Suprapubic skin (tissue), 4 donors: ENCODE data around the gene IPO5. TPM values are rescaled to one million over a fixed set of nuclear protein-coding genes. Genes with fewer than 3 reads are reported as not detected.
A peak's percentile ranks its signal among the peaks of the same experiment; 100 is the strongest.

ENCODE experiments used
- DNase-seq, 2 donors: peaks; one replicate each; pipeline ENCODE4 v3.0.0-alpha.2; 2019; ENCODE audit warnings: low spot score in 2 of 2
- H3K27ac ChIP-seq: fragments of 200-600 bp; sonication (generic); one replicate; pipeline ENCODE4 v1.5.1; 2019
- H3K27me3 ChIP-seq: fragments of 200-600 bp; sonication (generic); one replicate; pipeline ENCODE4 v1.5.1; 2019
- H3K36me3 ChIP-seq: fragments of 200-600 bp; sonication (generic); one replicate; pipeline ENCODE4 v1.5.1; 2019
- H3K4me1 ChIP-seq: fragments of 200-600 bp; sonication (generic); one replicate; pipeline ENCODE4 v1.5.1; 2019
- H3K4me3 ChIP-seq: fragments of 200-600 bp; sonication (generic); one replicate; pipeline ENCODE4 v1.5.1; 2019; ENCODE audit warnings: mild to moderate bottlenecking
- H3K9me3 ChIP-seq: fragments of 200-600 bp; sonication (generic); one replicate; pipeline ENCODE4 v1.5.1; 2019
- EP300 ChIP-seq: sonication (generic); formaldehyde crosslinking; IDR thresholded peaks from one replicate; pipeline ENCODE4 v1.6.1; 2017; ENCODE audit warnings: antibody characterized with exemption
- POLR2A ChIP-seq, 2 donors: fragments of 450-650 bp; IDR thresholded peaks; one replicate each; pipeline ENCODE4 v1.6.1; 2017; ENCODE audit warnings: antibody characterized with exemption in 2 of 2, mild to moderate bottlenecking in 2 of 2, moderate library complexity in 2 of 2
- POLR2AphosphoS5 ChIP-seq, 3 donors: sonication (generic); formaldehyde crosslinking; IDR thresholded peaks; one replicate each; pipeline ENCODE4 v1.6.1; 2017; ENCODE audit warnings: antibody characterized with exemption in 3 of 3
- WGBS: methylation state at CpG from one replicate; pipeline ENCODE4 v1.1.5; 2018; 5-methylcytosine and 5-hydroxymethylcytosine counted together
- total RNA-seq, 4 donors: library from RNA; depleted of rRNA; stranded (reverse); fragments of >200 nt; gene quantifications; one replicate each; pipeline ENCODE4 v1.1.0, GENCODE V29; 2016
- TF ChIP-seq, protein P1 (sequence below), 2 donors: fragments of 200-600 bp in 1 of 2; fragments of 450-650 bp in 1 of 2; sonication (generic) in 1 of 2; IDR thresholded peaks; one replicate each; pipeline ENCODE4 v1.5.1; 2016 to 2019; ENCODE audit warnings: antibody characterized with exemption in 2 of 2, mild to moderate bottlenecking in 1 of 2, moderate library complexity in 1 of 2

IPO5 gene
- total RNA-seq, 4 donors from 2014 or later, result 78.8 to 93.8 (median 82.4) TPM

DNA sequence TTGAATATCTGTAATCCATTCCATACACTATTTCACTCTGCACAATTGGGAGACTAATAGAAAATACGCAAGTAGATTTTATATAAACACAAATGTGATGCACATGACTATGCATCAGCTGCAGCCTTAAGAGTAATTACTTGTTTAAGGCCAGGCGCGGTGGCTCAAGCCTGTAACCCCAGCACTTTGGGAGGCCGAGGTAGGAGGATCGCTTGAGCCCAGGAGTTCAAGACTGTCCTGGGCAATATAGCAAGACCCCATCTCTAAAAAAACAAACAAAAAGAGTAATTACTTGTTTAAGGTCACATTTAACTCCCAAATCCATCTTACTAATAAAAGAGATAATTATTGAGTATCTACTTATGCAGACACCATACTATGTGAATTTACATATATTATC, 18.0 kb downstream of the IPO5 start:
- no peaks in the 10 kb centered on the region for H3K27me3 ChIP-seq
- no peak overlapping the region for H3K27ac ChIP-seq
- no peaks in the 10 kb centered on the region for H3K36me3 ChIP-seq
- H3K9me3 ChIP-seq, result no peaks in the 10 kb centered on the region
- TF ChIP-seq EP300 (no peak), POLR2A (IDR thresholded peaks at IDR 0.05) (no peak), POLR2AphosphoS5 (IDR thresholded peaks at IDR 0.05) (no peak)
- TF ChIP-seq, protein P1, sequence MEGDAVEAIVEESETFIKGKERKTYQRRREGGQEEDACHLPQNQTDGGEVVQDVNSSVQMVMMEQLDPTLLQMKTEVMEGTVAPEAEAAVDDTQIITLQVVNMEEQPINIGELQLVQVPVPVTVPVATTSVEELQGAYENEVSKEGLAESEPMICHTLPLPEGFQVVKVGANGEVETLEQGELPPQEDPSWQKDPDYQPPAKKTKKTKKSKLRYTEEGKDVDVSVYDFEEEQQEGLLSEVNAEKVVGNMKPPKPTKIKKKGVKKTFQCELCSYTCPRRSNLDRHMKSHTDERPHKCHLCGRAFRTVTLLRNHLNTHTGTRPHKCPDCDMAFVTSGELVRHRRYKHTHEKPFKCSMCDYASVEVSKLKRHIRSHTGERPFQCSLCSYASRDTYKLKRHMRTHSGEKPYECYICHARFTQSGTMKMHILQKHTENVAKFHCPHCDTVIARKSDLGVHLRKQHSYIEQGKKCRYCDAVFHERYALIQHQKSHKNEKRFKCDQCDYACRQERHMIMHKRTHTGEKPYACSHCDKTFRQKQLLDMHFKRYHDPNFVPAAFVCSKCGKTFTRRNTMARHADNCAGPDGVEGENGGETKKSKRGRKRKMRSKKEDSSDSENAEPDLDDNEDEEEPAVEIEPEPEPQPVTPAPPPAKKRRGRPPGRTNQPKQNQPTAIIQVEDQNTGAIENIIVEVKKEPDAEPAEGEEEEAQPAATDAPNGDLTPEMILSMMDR (IDR thresholded peaks at IDR 0.05), result no peak
- WGBS, result 96% methylated on average over 5 of the region's 5 CpGs
- DNase-seq, result no peak
- H3K4me1 ChIP-seq, result peaks cover 6% of the 10 kb centered on the region
- H3K4me3 ChIP-seq, result no peak overlapping the region

DNA sequence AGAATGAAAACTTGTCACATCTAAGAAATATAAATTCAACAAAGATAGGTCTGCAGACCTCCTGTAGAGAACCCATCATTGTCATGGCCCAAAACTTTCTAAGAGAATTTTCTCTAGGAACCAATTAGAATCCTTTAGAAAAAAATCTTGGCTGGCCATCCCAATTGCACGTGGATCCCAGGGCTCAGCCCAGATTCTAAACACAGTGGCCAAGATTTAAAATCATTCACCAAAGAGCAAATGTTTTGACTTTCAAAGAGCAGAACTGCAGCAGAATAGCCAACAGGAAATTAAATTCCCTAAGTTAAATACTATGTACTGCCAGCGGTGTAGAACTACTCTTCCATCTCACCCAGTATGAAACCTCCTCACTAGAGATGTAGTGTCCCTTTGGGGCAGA, 21.3 kb downstream of the IPO5 start:
- TF ChIP-seq EP300, result no peak
- no peak for TF ChIP-seq POLR2A (IDR thresholded peaks at IDR 0.05)
- H3K27me3 ChIP-seq, result no peaks in the 10 kb centered on the region
- no peaks in the 10 kb centered on the region for H3K9me3 ChIP-seq
- no peaks in the 10 kb centered on the region for H3K36me3 ChIP-seq
- H3K27ac ChIP-seq, result no peak overlapping the region
- no peak overlapping the region for H3K4me3 ChIP-seq
- no peak for DNase-seq
- 50% methylated on average over 2 of the region's 2 CpGs for WGBS
- H3K4me1 ChIP-seq, result peaks cover 27% of the 10 kb centered on the region

DNA sequence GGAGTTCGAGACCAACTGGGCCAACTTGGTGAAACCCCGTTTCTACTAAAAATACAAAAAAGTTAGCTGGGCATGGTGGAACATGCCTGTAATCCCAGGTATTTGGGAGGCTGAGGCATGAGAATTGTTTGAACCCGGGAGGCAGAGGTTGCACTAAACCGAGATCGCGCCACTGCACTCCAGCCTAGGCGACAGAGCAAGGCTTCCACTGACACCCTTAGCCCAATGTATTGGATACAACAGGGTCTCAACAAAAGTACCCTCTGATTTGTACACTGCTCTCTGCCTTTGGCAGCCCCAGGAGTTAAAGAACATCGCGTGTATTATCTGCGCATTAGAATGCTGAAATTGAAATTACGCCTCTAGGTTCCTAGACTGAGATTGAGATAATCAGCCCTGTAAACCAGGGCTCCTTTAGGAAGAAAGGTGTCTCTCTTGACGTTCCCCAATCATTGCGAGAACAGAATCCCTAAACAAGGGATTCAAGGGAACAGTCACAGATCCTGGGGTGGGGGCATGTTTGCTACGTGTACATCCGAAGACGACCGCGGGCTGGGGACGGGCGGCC, 21.9 kb downstream of the IPO5 start:
- H3K4me1 ChIP-seq, result peaks cover 27% of the 10 kb centered on the region
- peak overlapping the region; percentile 95 for H3K27ac ChIP-seq
- no peak for DNase-seq
- WGBS, result 10% methylated on average over 20 of the region's 20 CpGs
- H3K27me3 ChIP-seq, result no peaks in the 10 kb centered on the region
- no peaks in the 10 kb centered on the region for H3K9me3 ChIP-seq
- H3K4me3 ChIP-seq, result peak overlapping the region; percentile 94
- TF ChIP-seq, protein P1 (IDR thresholded peaks at IDR 0.05), result no peak
- no peak for TF ChIP-seq POLR2AphosphoS5 (IDR thresholded peaks at IDR 0.05)
- TF ChIP-seq EP300, result no peak
- no peak for TF ChIP-seq POLR2A (IDR thresholded peaks at IDR 0.05)
- H3K36me3 ChIP-seq, result no peaks in the 10 kb centered on the region

DNA sequence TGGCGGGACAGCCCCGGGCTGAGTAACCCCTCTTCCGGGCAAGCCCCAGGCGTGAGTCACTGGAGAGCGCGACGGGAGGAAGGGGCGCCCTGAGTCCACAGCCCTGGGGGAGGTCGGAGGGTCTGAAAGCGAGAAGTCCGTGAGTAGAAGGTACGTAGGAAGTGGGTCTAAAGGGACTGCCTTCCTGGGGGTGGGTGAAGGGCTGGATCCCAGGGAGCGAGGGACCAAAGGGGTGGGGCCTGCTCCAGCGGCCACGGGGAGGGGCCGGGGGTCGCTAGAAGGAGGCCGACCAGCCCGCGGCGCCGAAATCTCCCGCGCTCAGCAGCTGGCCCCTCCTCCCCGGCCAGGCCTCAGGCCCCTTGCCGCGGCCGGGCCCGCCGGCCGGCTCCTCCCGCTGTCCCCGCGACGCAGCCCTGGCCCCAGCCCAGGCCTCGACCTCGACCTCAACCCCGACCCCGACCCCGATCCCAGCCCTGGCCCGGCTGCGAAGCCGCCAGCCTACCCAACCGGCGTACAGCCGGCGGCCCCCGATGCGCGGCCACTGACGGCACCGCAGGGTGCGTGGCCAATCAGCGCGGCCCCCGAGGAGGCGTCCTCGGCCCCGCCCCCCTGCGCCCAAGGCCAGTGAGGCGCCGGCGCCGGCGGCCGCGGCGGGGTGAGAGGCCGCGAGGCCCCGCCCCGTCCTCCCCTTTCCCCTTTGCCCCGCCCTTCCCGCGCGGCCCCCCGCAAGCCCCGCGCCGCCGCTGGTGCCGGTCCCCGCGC, 22.6 kb downstream of the IPO5 start:
- peak; percentile 91 to 93 for DNase-seq
- H3K27ac ChIP-seq, result peak overlapping the region; percentile 95
- H3K9me3 ChIP-seq, result no peaks in the 10 kb centered on the region
- no peaks in the 10 kb centered on the region for H3K36me3 ChIP-seq
- 0% methylated on average over 21 of the region's 84 CpGs for WGBS
- H3K4me3 ChIP-seq, result peak overlapping the region; percentile 94
- no peaks in the 10 kb centered on the region for H3K27me3 ChIP-seq
- no peak for TF ChIP-seq EP300
- TF ChIP-seq POLR2A (IDR thresholded peaks at IDR 0.05), result peak; percentile 32 to 76
- TF ChIP-seq POLR2AphosphoS5 (IDR thresholded peaks at IDR 0.05), result peak in 1 of 3 donors; percentile 19
- TF ChIP-seq, protein P1 (IDR thresholded peaks at IDR 0.05), result no peak
- H3K4me1 ChIP-seq, result peaks cover 27% of the 10 kb centered on the region

DNA sequence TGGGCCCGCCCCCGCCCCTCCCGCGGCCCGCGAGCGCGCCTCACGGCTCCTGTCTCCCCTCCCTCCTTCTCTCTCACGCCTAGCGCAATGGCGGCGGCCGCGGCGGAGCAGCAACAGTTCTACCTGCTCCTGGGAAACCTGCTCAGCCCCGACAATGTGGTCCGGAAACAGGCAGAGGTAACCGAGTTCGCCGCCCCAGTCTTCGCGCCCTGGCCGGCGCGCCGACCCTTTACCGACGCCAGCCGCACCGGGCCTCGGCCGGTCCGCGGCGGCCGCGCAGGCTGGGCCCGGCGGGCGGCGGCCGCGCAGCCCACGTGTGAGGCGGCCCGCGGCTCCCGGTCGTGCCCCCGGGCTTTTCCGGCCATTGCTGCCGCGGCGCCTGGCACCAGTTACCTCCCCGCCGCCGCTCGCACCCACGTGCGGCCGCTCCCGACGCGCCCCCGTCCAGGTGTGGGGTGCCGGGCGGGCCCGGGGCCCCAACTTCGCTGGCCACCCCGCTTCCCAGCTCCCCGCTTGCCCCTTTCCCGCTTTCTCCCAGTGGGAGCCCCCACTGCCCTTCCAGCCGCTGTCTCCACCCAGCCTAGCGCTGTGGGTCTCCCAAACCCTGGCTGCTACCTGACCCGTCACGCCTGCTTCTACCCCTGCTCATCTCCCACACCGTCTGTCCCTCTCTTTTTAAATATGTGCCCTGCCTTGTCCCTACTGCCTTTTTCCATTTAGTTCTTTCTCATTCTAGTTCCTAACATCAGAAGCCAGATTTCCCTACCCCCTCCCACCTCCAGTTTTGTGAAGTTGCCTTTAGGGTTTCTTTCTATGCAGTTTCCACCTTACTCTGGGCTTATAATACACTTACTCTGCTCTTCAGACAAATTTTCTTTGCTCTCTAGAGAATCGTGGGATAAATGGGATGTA, 23.4 kb downstream of the IPO5 start:
- H3K36me3 ChIP-seq, result no peaks in the 10 kb centered on the region
- H3K9me3 ChIP-seq, result no peaks in the 10 kb centered on the region
- peak overlapping the region; percentile 95 for H3K27ac ChIP-seq
- peaks cover 29% of the 10 kb centered on the region for H3K4me1 ChIP-seq
- H3K4me3 ChIP-seq, result peak overlapping the region; percentile 94
- no peak for TF ChIP-seq POLR2AphosphoS5 (IDR thresholded peaks at IDR 0.05)
- no peaks in the 10 kb centered on the region for H3K27me3 ChIP-seq
- whole genome bisulfite sequencing, result under 1% methylated on average over 52 of the region's 79 CpGs
- DNase-seq, result peak in 1 of 2 donors; percentile 68
